ENCODE results near the gene GCGR.

GCGR gene

DNA sequence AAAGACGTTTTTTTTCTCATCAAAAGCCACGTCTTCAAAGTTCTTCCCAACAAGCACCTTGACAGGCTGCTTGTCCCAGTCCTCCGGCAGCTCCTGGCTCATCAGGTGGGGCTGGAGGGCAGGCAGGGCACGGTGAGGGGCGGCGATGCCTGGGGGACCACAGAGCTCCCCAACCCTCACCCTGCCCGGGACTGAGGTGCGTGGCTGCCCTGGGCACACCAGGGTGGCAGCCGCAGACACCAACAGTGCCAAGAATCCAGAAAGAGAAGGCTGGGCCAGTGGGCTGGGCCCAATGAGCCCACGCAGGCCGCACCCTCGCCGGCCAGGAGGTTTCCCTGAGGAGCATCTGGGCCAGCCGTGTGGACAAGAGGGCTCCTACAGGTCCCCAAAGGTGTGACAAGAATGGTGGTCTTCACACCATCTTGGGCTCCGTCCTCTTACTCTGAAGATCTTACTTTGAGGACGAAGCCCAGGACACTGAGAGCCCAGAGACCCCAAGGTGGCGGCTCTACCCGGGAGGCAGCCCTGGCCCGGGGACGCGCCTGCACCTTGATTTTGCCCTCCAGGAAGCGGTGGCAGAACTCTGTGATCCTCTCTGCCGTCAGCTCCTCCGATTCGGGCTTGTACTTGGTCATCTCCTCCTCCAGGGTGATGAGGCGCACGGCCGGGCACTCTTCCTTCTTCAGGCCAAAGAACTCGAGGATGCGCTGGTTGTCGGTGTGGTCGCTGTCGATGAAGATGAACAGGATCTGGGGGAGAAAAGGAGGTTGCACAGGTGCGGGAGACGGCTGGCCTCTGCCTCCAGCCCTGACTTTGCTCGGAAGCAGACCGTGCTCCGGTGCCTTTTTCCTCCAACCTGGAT is 42.2 kb downstream of the GCGR start:
- no peaks in the 10 kb centered on the region for H3K27me3 ChIP-seq (ENCODE audit: insufficient read depth, low read depth, severe bottlenecking)
- DNase-seq, result no peak
- H3K4me3 ChIP-seq (ENCODE audit: low read depth, low read length), result no peak overlapping the region
- H3K9me3 ChIP-seq (ENCODE audit: severe bottlenecking), result no peaks in the 10 kb centered on the region
- H3K27ac ChIP-seq, result no peak overlapping the region
- TF ChIP-seq, protein P1, sequence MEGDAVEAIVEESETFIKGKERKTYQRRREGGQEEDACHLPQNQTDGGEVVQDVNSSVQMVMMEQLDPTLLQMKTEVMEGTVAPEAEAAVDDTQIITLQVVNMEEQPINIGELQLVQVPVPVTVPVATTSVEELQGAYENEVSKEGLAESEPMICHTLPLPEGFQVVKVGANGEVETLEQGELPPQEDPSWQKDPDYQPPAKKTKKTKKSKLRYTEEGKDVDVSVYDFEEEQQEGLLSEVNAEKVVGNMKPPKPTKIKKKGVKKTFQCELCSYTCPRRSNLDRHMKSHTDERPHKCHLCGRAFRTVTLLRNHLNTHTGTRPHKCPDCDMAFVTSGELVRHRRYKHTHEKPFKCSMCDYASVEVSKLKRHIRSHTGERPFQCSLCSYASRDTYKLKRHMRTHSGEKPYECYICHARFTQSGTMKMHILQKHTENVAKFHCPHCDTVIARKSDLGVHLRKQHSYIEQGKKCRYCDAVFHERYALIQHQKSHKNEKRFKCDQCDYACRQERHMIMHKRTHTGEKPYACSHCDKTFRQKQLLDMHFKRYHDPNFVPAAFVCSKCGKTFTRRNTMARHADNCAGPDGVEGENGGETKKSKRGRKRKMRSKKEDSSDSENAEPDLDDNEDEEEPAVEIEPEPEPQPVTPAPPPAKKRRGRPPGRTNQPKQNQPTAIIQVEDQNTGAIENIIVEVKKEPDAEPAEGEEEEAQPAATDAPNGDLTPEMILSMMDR (IDR thresholded peaks at IDR 0.05; ENCODE audit: low read depth, low read length), result no peak
- peaks cover 90% of the 10 kb centered on the region for H3K36me3 ChIP-seq

DNA sequence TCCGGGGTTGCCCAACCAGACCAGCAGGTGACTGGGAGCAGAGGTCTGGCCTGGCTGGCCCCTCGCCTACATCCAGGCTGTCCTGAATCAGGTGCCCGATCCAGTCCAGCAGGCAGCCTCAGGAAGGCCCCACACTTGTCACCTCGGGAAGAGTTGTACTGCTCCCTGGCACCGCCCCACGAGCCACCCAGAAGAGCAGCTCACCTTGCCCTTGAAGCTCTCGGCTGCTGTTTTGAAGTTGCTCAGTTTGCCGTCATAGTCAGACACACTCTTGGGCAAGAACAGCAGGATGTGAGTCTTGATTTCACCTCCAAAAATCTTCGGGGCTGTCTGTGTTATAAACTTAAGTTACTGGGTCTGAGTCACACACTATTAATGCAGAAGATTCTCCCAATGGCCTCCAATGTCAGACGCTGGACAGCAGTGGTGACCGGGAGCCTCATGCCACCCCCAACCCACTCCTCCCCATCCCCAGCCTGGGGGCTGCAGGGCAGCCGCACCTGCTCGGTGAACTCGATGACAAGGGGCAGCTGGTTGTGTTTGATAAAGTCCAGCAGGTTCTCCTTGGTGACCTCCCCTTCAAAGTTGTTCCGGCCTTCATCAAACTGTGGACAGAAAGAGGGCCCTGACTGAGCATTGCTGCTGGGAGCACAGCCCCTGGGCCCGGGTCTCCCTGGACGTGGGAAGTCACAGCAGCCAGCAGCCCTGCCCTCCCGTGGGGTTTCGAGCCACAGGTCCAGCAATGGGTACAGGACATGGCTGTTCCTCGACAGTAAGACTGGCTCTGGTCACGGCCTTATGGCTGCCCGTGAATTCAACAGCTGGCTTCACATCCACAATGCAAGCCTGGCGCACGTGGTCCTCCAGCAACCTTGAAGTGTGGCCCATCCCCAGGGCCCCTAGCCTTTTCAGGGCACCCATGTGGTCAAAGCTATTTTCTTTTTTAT is 43.1 kb downstream of the GCGR start:
- no peaks in the 10 kb centered on the region for H3K9me3 ChIP-seq (ENCODE audit: severe bottlenecking)
- TF ChIP-seq, protein P1 (IDR thresholded peaks at IDR 0.05; ENCODE audit: low read depth, low read length), result no peak
- no peaks in the 10 kb centered on the region for H3K27me3 ChIP-seq (ENCODE audit: insufficient read depth, low read depth, severe bottlenecking)
- no peak overlapping the region for H3K27ac ChIP-seq
- DNase-seq, result no peak
- H3K36me3 ChIP-seq, result peaks cover 99% of the 10 kb centered on the region
- no peak overlapping the region for H3K4me3 ChIP-seq (ENCODE audit: low read depth, low read length)

DNA sequence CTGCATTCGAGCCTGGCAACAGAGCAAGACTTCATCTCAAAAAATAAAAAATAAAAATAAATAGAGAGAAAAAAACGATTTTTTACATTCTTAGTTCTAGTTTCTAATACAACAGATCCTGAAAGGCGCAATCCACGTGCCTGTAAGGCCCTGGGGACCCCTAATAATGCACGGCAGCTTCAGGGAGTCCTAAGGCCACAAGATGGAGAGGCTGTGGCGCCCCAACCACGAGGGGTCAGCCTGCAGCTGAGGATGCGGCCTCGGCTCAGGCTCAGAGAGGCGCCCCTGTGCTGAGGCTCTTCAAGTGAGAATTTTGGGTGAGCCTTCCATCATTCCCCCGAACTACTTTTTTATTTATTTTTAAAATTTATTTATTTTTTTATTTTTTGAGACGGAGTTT is 45.5 kb downstream of the GCGR start:
- no peaks in the 10 kb centered on the region for H3K27me3 ChIP-seq (ENCODE audit: insufficient read depth, low read depth, severe bottlenecking)
- no peaks in the 10 kb centered on the region for H3K9me3 ChIP-seq (ENCODE audit: severe bottlenecking)
- H3K36me3 ChIP-seq, result peaks cover 100% of the 10 kb centered on the region
- H3K27ac ChIP-seq, result no peak overlapping the region
- TF ChIP-seq, protein P1 (IDR thresholded peaks at IDR 0.05; ENCODE audit: low read depth, low read length), result no peak
- no peak overlapping the region for H3K4me3 ChIP-seq (ENCODE audit: low read depth, low read length)
- no peak for DNase-seq

DNA sequence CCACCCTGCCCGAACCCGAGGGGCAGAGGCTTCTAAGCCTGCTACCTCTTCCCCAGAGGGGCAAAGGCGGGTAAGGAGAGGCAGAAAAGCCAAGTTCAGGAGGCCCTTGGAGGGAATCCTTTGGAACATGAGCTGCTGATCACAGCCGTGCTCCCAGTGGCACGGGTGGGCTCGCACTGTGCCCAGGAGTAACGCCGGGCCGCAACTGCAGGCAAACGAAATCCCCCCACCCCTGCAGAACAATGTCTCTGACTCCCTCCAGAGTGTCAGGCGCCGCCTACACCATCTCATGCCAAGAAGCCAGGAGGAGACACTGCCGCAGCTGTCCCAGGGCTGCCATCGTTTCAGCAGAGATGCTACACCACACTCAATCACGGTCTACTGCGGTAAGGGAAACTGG is 47.5 kb downstream of the GCGR start:
- TF ChIP-seq, protein P1 (IDR thresholded peaks at IDR 0.05; ENCODE audit: low read depth, low read length), result no peak
- H3K27me3 ChIP-seq (ENCODE audit: insufficient read depth, low read depth, severe bottlenecking), result no peaks in the 10 kb centered on the region
- no peak for DNase-seq
- peaks cover 100% of the 10 kb centered on the region for H3K36me3 ChIP-seq
- H3K9me3 ChIP-seq (ENCODE audit: severe bottlenecking), result no peaks in the 10 kb centered on the region
- no peak overlapping the region for H3K27ac ChIP-seq
- no peak overlapping the region for H3K4me3 ChIP-seq (ENCODE audit: low read depth, low read length)

DNA sequence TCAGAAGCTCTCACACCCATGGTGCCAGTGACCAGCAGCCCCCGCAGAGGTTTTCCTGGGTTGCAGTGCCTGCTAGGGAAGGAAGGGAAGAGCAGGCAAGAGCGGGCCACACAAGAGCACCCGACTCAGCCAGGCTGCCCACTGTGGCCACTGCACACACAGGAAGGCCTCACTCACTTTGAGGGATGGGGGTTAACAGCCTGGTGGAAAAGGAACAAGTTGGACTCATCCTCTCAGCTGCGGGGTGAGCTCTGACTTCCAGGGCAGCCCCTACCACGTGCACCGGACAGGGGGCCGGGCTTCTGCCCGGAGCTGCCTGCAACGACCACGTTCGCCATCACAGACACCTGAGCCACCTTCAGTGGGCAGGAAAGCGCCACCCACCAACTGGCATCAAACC is 48.3 kb downstream of the GCGR start:
- Histone ChIP-seq H3K36me3 (peaks cover 98% of the 10 kb centered on the region), H3K9me3 (ENCODE audit: severe bottlenecking) (no peaks in the 10 kb centered on the region), H3K27me3 (ENCODE audit: insufficient read depth, low read depth, severe bottlenecking) (no peaks in the 10 kb centered on the region), H3K4me3 (ENCODE audit: low read depth, low read length) (no peak overlapping the region), H3K27ac (no peak overlapping the region)
- no peak for DNase-seq
- TF ChIP-seq, protein P1 (IDR thresholded peaks at IDR 0.05; ENCODE audit: low read depth, low read length), result no peak
